HFF-Myc (cell line): ENCODE measurements around the gene RBKS.

Experiments
- DNase-seq: peaks from one replicate; pipeline ENCODE4 v3.0.0-alpha.2; 2011; ENCODE audit warnings: low read depth; ENCODE audit errors: extremely low read depth
- H3K4me3 ChIP-seq: replicated peaks from 2 replicates; pipeline ENCODE4 v1.5.1; 2011; ENCODE audit warnings: low read depth, mild to moderate bottlenecking, control low read depth, low read length
- CTCF ChIP-seq: IDR thresholded peaks from 2 replicates; pipeline ENCODE4 v1.5.1; 2012; ENCODE audit warnings: mild to moderate bottlenecking, low read depth, low read length, control low read depth; ENCODE audit errors: missing control alignments

RBKS gene

GRCh38 chr2:27915191-27915590 lies 25.0 kb upstream of the RBKS start:
- no peak overlapping the region for H3K4me3 ChIP-seq
- DNase-seq = no peak
- TF ChIP-seq CTCF = no peak

GRCh38 chr2:27914805-27915175 lies 24.6 kb upstream of the RBKS start:
- DNase-seq = no peak
- TF ChIP-seq CTCF = no peak
- no peak overlapping the region for H3K4me3 ChIP-seq

GRCh38 chr2:27914041-27914804 lies 24.0 kb upstream of the RBKS start:
- peak; percentile 15 for DNase-seq
- no peak overlapping the region for H3K4me3 ChIP-seq
- no peak for TF ChIP-seq CTCF

GRCh38 chr2:27912512-27912911 lies 22.3 kb upstream of the RBKS start:
- TF ChIP-seq CTCF = no peak
- no peak overlapping the region for H3K4me3 ChIP-seq
- DNase-seq = no peak

GRCh38 chr2:27911458-27912210 lies 21.4 kb upstream of the RBKS start:
- TF ChIP-seq CTCF = no peak

GRCh38 chr2:27909901-27910300 lies 19.7 kb upstream of the RBKS start:
- H3K4me3 ChIP-seq = no peak overlapping the region
- no peak for DNase-seq
- TF ChIP-seq CTCF = no peak

More at GRCh38 chr2:27911458-27912210, 21.4 kb upstream of the RBKS start:
- DNase-seq = no peak
- no peak overlapping the region for H3K4me3 ChIP-seq
